GM19467 (cell line): ENCODE data around the gene SLC11A1.

Source experiments
- ATAC-seq: cut with Tn5 transposase; IDR thresholded peaks from one replicate; pipeline ENCODE4 v1.9.1; 2021; ENCODE audit warnings: mild to moderate bottlenecking, moderate library complexity; ENCODE audit not compliant: unreplicated experiment

Gene SLC11A1

DNA sequence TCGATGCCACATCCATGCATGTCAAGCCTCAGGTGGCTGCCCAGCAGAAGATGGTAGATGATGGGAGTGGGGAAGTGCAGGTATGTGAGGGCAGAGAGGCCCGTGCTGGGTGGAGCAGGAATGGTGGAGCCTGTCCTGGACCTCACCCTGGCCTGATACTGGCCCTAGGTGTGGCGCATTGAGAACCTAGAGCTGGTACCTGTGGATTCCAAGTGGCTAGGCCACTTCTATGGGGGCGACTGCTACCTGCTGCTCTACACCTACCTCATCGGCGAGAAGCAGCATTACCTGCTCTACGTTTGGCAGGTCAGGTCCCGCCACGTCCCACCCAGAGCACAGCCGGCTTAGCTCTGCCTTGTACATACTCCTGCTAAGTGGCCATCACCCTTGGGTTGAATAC is 49.8 kb downstream of the SLC11A1 start:
- no peak for ATAC-seq

DNA sequence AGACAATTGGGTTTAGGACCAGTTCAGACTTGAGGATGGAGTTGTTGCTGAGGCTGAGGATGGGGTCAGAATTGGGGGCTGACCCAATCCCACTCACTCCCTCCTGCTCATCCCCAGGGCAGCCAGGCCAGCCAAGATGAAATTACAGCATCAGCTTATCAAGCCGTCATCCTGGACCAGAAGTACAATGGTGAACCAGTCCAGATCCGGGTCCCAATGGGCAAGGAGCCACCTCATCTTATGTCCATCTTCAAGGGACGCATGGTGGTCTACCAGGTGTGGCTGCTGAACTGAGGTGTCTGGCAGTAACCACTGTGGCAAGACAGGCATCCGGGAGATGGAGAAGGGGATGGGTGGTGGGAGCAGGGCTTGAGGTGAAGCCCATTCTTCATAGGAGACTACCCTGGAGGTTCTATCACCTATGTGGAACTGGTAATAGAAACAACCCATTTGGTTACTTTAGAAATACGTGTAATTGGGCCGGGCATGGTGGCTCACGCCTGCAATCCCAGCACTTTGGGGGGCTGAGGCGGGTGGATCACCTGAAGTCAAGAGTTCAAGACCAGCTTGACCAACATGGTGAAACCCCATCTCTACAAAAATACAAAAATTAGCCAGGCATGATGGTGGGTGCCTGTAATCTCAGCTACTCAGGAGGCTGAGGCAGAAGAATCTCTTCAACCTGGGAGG is 50.7 kb downstream of the SLC11A1 start:
- no peak for ATAC-seq

DNA sequence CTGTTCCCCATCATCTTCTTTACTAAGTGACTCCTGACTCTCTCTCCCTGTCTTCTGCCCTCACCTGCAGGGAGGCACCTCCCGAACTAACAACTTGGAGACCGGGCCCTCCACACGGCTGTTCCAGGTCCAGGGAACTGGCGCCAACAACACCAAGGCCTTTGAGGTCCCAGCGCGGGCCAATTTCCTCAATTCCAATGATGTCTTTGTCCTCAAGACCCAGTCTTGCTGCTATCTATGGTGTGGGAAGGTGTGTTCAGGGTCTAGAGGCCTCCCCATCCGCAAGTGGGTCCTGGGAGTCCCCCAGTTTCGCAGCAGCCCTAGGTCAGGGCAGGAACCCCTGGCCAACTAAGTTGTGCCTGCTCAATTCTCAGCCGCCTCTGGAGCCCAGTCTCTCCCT is 52.4 kb downstream of the SLC11A1 start:
- no peak for ATAC-seq

DNA sequence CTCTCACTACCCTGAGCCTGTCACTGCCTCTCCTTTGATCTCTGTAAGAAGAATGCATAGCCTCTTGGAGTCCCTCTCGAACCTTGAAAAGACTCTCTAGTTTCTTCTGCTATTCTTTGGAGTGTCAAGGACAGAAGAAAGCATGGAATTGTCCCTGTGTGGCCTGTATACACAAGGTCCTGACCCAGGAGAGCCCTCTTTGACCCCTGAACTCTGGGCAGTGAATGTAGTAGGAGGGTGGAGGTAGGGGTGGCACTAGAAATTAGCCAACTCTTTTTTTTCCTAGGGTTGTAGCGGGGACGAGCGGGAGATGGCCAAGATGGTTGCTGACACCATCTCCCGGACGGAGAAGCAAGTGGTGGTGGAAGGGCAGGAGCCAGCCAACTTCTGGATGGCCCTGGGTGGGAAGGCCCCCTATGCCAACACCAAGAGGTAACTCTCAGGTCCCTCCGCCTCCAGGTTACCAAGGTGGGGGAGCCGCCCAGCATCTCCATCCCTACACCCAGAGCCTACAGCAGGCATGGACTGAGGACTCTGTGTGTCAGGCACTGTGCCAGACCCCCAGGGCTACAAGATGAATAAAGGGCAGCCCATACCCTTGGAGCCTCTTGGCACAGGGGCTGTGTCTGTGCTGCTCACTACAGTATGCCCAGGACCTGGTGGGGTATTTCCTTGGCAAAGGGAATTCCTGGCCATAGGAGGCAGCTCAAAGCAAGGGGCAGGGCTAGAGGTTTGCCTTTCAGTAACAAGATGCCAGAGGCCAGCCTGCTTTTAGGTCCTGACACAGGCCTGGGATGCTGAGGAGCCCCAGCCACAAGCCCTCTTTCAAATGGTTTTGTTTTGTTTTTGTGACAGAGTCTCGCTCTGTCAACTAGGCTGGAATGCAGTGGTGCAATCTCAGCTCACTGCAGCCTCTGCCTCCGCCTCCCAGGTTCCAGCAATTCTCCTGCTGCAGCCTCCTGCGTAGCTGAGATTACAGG is 53.2 kb downstream of the SLC11A1 start:
- no peak for ATAC-seq

DNA sequence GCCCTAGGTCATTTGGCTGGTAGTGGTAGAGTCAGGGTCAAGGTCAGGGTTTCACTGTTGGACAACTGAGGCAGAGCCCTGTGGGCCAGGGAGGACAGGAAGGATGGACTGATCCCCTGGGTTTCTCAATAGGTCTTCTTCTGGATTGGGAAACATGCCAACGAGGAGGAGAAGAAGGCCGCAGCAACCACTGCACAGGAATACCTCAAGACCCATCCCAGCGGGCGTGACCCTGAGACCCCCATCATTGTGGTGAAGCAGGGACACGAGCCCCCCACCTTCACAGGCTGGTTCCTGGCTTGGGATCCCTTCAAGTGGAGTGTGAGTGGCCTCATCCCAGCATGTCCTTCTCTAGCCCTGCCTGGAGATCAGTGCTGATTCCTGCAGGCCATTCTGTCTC is 54.9 kb downstream of the SLC11A1 start:
- ATAC-seq, result no peak

DNA sequence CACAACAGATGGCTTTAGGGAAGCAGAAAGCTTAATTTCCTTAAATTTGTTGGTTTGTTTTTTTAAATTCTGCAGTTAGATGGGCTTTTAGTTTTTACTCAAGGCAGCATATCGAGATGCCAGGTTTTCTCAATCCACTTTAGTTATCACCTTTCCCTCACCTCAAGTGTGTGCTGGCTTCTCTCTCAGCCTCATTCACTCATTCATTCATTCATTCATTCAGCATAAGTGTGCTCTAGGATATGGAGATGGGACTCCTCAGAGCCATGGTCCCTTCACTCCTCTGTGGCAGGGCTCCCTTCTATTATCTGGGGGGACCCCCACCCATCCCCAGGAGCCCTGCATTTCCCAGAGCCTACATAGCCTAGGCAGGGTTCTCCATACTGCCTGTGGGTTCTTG is 55.9 kb downstream of the SLC11A1 start:
- ATAC-seq, result no peak

DNA sequence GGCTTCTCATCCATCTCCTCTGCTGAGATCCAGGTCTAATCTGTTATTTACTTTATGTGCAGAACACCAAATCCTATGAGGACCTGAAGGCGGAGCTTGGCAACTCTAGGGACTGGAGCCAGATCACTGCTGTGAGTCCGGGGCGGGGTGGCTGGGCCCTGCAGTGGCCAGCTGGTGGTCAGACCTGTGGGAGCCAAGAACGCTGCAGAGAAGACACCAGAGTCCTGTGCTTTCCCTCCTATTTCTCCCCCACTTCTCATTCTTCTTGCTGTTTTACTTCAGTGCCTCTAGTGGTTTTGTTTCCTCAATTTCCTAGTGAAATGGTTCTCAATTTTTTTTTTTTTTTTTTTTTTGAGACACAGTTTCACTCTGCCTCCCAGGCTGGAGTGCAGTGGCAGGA is 56.5 kb downstream of the SLC11A1 start:
- no peak for ATAC-seq

DNA sequence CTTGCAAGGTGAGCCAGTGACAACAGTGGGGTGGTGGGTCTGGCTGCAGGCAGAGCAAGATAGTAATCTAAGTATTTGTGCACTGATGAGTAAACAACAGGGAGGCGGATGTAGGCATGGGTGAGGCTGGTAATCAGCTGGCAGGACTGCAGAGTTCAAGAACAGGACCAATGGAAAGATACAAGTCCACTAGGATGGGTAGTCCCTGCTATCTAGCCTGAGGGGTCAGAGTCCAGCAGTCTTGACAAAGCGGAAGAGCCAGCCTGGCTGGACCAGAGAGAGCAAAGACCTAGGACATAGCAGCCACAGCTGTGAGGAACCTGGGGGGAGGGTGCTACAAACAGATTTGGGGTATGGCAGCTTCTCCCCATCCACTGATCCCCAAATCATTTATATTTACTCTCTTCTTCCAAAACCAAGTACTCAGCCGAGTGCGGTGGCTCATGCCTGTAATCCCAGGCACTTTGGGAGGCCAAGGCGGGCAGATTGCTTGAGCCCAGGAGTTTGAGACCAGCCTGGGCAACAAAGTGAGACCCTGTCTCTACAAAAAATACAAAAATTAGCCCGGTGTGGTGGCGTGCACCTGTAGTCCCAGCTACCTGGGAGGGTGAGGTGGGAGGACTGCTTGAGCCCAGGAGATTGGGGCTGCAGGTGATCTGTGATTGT is 62.8 kb downstream of the SLC11A1 start:
- no peak for ATAC-seq

DNA sequence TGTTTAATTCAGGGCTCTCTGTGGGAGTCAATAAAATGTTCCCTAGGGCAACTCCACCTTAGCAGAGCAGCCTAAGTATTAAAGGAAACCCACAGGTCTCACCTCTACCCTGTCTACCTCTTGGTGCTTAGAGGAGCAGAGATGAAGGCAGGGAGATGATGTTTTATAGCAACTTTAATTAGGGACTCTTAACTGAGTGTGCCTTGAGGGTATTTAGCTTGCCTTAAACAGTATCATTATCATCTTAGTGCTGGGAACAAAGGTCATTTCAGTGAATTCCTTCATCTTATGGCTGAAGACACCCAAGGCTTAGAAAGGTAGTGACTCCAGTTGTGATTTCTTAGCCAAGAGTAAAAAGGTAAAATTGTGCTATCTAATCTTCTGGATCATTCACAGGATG is 63.5 kb downstream of the SLC11A1 start:
- ATAC-seq, result no peak
